GM23338 (cell line): ENCODE results near the gene PRPSAP1. TPM values are rescaled to one million over a fixed set of nuclear protein-coding genes. Genes with fewer than 3 reads are reported as not detected.

ENCODE experiments used
- ATAC-seq: fragments of 200-7000 bp; cut with Tn5 transposase; 3 replicates; pipeline ENCODE4 v1.9.1; 2020
- DNase-seq: peaks from one replicate; pipeline ENCODE4 v3.0.0-alpha.2; 2015; ENCODE audit warnings: low spot score
- H2AFZ ChIP-seq: fragments of 200-600 bp; sonication (generic); 2 replicates; pipeline ENCODE4 v1.8.0; 2016; ENCODE audit warnings: antibody characterized with exemption, mild to moderate bottlenecking, moderate library complexity
- H3F3A ChIP-seq: fragments of 200-600 bp; sonication (generic); replicated peaks from 2 replicates; pipeline ENCODE4 v1.8.0; 2017; ENCODE audit warnings: antibody characterized with exemption, mixed run types, low read depth
- H3K27ac ChIP-seq: fragments of 200-600 bp; sonication (generic); 2 replicates; pipeline ENCODE4 v1.6.1; 2016; ENCODE audit warnings: low read depth
- H3K27me3 ChIP-seq: fragments of 200-600 bp; sonication (generic); 2 replicates; pipeline ENCODE4 v1.8.0; 2016; ENCODE audit warnings: mild to moderate bottlenecking, mixed run types, moderate library complexity; ENCODE audit not compliant: insufficient read depth
- H3K36me3 ChIP-seq: fragments of 200-600 bp; sonication (generic); 2 replicates; pipeline ENCODE4 v1.8.0; 2016; ENCODE audit warnings: mild to moderate bottlenecking; ENCODE audit not compliant: insufficient read depth
- H3K4me1 ChIP-seq: fragments of 200-600 bp; sonication (generic); 2 replicates; pipeline ENCODE4 v1.8.0; 2016; ENCODE audit warnings: mild to moderate bottlenecking, moderate library complexity; ENCODE audit not compliant: insufficient read depth
- H3K4me2 ChIP-seq: fragments of 200-600 bp; sonication (generic); 2 replicates; pipeline ENCODE4 v1.7.1; 2017; ENCODE audit warnings: mixed run types
- H3K4me3 ChIP-seq: fragments of 200-600 bp; sonication (generic); 2 replicates; pipeline ENCODE4 v1.6.1; 2016; ENCODE audit warnings: mixed run types
- H3K79me2 ChIP-seq: fragments of 200-600 bp; sonication (generic); replicated peaks from 2 replicates; pipeline ENCODE4 v1.8.0; 2017; ENCODE audit warnings: mild to moderate bottlenecking; ENCODE audit not compliant: insufficient read depth
- H3K9me2 ChIP-seq: fragments of 200-600 bp; sonication (generic); 2 replicates; pipeline ENCODE4 v1.8.0; 2017; ENCODE audit not compliant: insufficient read depth
- H4K20me1 ChIP-seq: fragments of 200-600 bp; sonication (generic); replicated peaks from 2 replicates; pipeline ENCODE4 v1.8.0; 2017; ENCODE audit warnings: mild to moderate bottlenecking; ENCODE audit not compliant: insufficient read depth
- H3K27ac Mint-ChIP-seq: 2 replicates; pipeline ENCODE4 v1.8.0; 2020; ENCODE audit warnings: inconsistent platforms, mild to moderate bottlenecking, moderate library complexity, mixed read lengths
- H3K27me3 Mint-ChIP-seq: 3 replicates; pipeline ENCODE4 v1.8.0; 2022; ENCODE audit warnings: low read depth, mild to moderate bottlenecking, moderate library complexity, mixed read lengths, inconsistent platforms; ENCODE audit not compliant: insufficient read depth, poor library complexity
- H3K36me3 Mint-ChIP-seq: 3 replicates; pipeline ENCODE4 v1.8.0; 2021; ENCODE audit warnings: low read depth, mild to moderate bottlenecking, inconsistent platforms, moderate library complexity, mixed read lengths
- H3K4me1 Mint-ChIP-seq: 3 replicates; pipeline ENCODE4 v1.8.0; 2020; ENCODE audit warnings: mild to moderate bottlenecking, inconsistent platforms, mixed read lengths
- H3K4me3 Mint-ChIP-seq: 3 replicates; pipeline ENCODE4 v1.8.0; 2021; ENCODE audit warnings: moderate library complexity, mild to moderate bottlenecking, inconsistent platforms, mixed read lengths
- H3K9me3 Mint-ChIP-seq: 3 replicates; pipeline ENCODE4 v1.8.0; 2020; ENCODE audit warnings: moderate library complexity, mild to moderate bottlenecking, inconsistent platforms, mixed read lengths
- CREB1 ChIP-seq: fragments of 250-450 bp; sonication (Bioruptor Pico); IDR thresholded peaks from 2 replicates; pipeline ENCODE4 v1.5.0; 2020; ENCODE audit warnings: low read depth, mild to moderate bottlenecking, moderate library complexity
- JUNB ChIP-seq: IDR thresholded peaks from one replicate; pipeline ENCODE4 v1.6.1; 2016; ENCODE audit warnings: antibody characterized with exemption; ENCODE audit not compliant: unreplicated experiment
- POLR2AphosphoS5 ChIP-seq: IDR thresholded peaks from 2 replicates; pipeline ENCODE4 v1.6.1; 2016; ENCODE audit warnings: antibody characterized with exemption, low read depth
- STAT1 ChIP-seq: IDR thresholded peaks from one replicate; pipeline ENCODE4 v1.6.1; 2016; ENCODE audit warnings: antibody characterized with exemption; ENCODE audit not compliant: unreplicated experiment
- polyA plus RNA-seq: library from polyadenylated mRNA; unstranded; fragments of >200 nt; fragmentation: Nextera tagmentation; extraction: Ambion mirVana; gene quantifications from 2 replicates; pipeline ENCODE4 v1.2.1, GENCODE V29; 2016
- total RNA-seq: library from RNA; depleted of rRNA; stranded (reverse); fragments of >200 nt; shearing (Covaris generic); gene quantifications from 2 replicates; pipeline ENCODE4 v1.2.3, GENCODE V29; 2014
- TF ChIP-seq, protein P1 (sequence below): fragments of 250-450 bp; sonication (Bioruptor Pico); IDR thresholded peaks from 2 replicates; pipeline ENCODE4 v1.5.0; 2020; ENCODE audit warnings: mild to moderate bottlenecking, moderate library complexity
- TF ChIP-seq, protein P2 (sequence below): IDR thresholded peaks from one replicate; pipeline ENCODE4 v1.6.1; 2018; ENCODE audit warnings: antibody characterized with exemption; ENCODE audit not compliant: unreplicated experiment

Gene PRPSAP1
- total and polyA plus RNA-seq, 2 experiments from 2014 or later, result 39.5 to 58.8 TPM

DNA sequence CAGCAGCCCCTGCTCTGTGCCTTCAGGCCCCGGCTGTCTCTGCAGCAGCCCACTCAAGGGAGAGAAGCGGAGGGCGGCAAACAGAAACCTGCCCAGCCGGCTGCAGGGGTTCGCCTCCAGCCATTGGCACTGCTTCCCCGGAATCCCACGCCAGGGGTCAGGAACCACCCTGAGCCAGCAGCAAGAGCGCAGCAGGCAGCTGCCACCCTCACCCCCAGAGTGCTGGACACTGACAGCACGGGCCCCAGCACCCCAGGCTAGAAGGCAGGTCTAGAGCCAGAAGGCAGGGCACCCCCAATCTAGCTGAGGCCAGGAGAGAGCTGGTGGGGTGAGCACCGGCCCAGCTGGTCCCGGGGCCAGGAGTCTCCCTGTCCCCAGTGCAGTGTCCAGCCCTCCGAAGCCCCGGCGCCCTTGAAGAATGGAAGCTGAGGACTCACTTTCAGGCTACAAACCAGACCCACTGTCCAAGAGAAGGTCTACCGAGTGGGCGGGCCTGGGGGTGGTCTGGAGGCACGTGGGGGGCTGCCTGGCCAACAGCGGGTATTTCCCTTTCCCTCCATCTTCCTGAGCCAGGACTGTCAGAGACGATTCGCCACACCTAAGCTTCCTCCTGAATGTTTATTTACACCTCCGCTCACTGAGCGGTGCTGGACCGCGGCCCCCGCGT lies 80.1 kb downstream of the PRPSAP1 start:
- no peaks in the 10 kb centered on the region for H3K36me3 ChIP-seq
- no peak for ATAC-seq
- H3K27ac Mint-ChIP-seq, result peak overlapping the region; percentile 52

More for the DNA sequence above, 80.1 kb downstream of the PRPSAP1 start:
- H3K9me3 Mint-ChIP-seq, result no peaks in the 10 kb centered on the region
- no peak overlapping the region for H3K4me3 Mint-ChIP-seq
- Histone ChIP-seq H3K4me1 (peaks cover 17% of the 10 kb centered on the region), H3K9me2 (no peaks in the 10 kb centered on the region), H3K79me2 (no peaks in the 10 kb centered on the region), H3K27ac (no peak overlapping the region), H3K4me3 (no peak overlapping the region), H2AFZ (no peak overlapping the region), H3F3A (peaks cover 3% of the 10 kb centered on the region; the same call in 1 of the 2 replicates), H3K4me2 (no peak overlapping the region), H3K27me3 (no peaks in the 10 kb centered on the region), H4K20me1 (no peaks in the 10 kb centered on the region)
- peaks cover 32% of the 10 kb centered on the region for H3K4me1 Mint-ChIP-seq
- TF ChIP-seq, protein P1, sequence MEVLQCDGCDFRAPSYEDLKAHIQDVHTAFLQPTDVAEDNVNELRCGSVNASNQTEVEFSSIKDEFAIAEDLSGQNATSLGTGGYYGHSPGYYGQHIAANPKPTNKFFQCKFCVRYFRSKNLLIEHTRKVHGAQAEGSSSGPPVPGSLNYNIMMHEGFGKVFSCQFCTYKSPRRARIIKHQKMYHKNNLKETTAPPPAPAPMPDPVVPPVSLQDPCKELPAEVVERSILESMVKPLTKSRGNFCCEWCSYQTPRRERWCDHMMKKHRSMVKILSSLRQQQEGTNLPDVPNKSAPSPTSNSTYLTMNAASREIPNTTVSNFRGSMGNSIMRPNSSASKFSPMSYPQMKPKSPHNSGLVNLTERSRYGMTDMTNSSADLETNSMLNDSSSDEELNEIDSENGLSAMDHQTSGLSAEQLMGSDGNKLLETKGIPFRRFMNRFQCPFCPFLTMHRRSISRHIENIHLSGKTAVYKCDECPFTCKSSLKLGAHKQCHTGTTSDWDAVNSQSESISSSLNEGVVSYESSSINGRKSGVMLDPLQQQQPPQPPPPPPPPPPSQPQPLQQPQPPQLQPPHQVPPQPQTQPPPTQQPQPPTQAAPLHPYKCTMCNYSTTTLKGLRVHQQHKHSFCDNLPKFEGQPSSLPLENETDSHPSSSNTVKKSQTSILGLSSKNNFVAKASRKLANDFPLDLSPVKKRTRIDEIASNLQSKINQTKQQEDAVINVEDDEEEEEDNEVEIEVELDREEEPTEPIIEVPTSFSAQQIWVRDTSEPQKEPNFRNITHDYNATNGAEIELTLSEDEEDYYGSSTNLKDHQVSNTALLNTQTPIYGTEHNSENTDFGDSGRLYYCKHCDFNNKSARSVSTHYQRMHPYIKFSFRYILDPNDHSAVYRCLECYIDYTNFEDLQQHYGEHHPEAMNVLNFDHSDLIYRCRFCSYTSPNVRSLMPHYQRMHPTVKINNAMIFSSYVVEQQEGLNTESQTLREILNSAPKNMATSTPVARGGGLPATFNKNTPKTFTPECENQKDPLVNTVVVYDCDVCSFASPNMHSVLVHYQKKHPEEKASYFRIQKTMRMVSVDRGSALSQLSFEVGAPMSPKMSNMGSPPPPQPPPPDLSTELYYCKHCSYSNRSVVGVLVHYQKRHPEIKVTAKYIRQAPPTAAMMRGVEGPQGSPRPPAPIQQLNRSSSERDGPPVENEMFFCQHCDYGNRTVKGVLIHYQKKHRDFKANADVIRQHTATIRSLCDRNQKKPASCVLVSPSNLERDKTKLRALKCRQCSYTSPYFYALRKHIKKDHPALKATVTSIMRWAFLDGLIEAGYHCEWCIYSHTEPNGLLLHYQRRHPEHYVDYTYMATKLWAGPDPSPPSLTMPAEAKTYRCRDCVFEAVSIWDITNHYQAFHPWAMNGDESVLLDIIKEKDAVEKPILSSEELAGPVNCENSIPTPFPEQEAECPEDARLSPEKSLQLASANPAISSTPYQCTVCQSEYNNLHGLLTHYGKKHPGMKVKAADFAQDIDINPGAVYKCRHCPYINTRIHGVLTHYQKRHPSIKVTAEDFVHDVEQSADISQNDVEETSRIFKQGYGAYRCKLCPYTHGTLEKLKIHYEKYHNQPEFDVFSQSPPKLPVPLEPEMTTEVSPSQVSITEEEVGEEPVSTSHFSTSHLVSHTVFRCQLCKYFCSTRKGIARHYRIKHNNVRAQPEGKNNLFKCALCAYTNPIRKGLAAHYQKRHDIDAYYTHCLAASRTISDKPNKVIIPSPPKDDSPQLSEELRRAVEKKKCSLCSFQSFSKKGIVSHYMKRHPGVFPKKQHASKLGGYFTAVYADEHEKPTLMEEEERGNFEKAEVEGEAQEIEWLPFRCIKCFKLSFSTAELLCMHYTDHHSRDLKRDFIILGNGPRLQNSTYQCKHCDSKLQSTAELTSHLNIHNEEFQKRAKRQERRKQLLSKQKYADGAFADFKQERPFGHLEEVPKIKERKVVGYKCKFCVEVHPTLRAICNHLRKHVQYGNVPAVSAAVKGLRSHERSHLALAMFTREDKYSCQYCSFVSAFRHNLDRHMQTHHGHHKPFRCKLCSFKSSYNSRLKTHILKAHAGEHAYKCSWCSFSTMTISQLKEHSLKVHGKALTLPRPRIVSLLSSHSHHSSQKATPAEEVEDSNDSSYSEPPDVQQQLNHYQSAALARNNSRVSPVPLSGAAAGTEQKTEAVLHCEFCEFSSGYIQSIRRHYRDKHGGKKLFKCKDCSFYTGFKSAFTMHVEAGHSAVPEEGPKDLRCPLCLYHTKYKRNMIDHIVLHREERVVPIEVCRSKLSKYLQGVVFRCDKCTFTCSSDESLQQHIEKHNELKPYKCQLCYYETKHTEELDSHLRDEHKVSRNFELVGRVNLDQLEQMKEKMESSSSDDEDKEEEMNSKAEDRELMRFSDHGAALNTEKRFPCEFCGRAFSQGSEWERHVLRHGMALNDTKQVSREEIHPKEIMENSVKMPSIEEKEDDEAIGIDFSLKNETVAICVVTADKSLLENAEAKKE (CRISPR knock-in tag), result no peak
- TF ChIP-seq JUNB, result no peak
- no peak for TF ChIP-seq POLR2AphosphoS5
- no peak for TF ChIP-seq CREB1 (CRISPR knock-in tag)
- TF ChIP-seq, protein P2, sequence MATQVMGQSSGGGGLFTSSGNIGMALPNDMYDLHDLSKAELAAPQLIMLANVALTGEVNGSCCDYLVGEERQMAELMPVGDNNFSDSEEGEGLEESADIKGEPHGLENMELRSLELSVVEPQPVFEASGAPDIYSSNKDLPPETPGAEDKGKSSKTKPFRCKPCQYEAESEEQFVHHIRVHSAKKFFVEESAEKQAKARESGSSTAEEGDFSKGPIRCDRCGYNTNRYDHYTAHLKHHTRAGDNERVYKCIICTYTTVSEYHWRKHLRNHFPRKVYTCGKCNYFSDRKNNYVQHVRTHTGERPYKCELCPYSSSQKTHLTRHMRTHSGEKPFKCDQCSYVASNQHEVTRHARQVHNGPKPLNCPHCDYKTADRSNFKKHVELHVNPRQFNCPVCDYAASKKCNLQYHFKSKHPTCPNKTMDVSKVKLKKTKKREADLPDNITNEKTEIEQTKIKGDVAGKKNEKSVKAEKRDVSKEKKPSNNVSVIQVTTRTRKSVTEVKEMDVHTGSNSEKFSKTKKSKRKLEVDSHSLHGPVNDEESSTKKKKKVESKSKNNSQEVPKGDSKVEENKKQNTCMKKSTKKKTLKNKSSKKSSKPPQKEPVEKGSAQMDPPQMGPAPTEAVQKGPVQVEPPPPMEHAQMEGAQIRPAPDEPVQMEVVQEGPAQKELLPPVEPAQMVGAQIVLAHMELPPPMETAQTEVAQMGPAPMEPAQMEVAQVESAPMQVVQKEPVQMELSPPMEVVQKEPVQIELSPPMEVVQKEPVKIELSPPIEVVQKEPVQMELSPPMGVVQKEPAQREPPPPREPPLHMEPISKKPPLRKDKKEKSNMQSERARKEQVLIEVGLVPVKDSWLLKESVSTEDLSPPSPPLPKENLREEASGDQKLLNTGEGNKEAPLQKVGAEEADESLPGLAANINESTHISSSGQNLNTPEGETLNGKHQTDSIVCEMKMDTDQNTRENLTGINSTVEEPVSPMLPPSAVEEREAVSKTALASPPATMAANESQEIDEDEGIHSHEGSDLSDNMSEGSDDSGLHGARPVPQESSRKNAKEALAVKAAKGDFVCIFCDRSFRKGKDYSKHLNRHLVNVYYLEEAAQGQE, result no peak
- no peak for TF ChIP-seq STAT1
- peaks cover 16% of the 10 kb centered on the region for H3K27me3 Mint-ChIP-seq
- peaks cover 4% of the 10 kb centered on the region; the same call in 1 of the 3 replicates for H3K36me3 Mint-ChIP-seq
- DNase-seq, result no peak
